ENCODE measurements around the gene PPP3R1.

Gene PPP3R1

DNA sequence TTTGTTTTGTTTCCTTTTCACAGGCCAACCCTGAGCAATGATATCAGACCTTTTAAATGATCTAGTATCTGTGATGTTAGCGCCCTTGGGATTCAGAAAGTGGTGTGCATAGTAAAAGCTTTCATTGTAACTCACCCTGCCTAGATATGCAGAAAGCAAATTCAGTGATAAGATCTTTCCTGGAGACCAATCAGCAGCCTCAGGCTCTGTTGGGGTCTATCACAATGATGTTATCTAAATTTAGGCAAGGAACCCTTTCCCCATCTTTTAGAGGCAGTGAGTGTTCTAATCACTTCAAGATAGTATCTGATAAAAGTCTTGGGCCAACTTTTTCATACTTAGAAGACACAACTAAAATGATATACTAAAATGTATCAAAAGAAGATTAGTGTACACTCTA is 118.2 kb downstream of the PPP3R1 start:
- Mint-ChIP-seq H3K27ac (no peak overlapping the region), H3K9me3 (no peaks in the 10 kb centered on the region), H3K36me3 (ENCODE audit: low read depth) (peaks cover 49% of the 10 kb centered on the region), H3K27me3 (ENCODE audit: low read depth) (no peaks in the 10 kb centered on the region), H3K4me3 (no peak overlapping the region), H3K4me1 (no peaks in the 10 kb centered on the region)
- TF ChIP-seq, protein P1, sequence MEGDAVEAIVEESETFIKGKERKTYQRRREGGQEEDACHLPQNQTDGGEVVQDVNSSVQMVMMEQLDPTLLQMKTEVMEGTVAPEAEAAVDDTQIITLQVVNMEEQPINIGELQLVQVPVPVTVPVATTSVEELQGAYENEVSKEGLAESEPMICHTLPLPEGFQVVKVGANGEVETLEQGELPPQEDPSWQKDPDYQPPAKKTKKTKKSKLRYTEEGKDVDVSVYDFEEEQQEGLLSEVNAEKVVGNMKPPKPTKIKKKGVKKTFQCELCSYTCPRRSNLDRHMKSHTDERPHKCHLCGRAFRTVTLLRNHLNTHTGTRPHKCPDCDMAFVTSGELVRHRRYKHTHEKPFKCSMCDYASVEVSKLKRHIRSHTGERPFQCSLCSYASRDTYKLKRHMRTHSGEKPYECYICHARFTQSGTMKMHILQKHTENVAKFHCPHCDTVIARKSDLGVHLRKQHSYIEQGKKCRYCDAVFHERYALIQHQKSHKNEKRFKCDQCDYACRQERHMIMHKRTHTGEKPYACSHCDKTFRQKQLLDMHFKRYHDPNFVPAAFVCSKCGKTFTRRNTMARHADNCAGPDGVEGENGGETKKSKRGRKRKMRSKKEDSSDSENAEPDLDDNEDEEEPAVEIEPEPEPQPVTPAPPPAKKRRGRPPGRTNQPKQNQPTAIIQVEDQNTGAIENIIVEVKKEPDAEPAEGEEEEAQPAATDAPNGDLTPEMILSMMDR (IDR thresholded peaks at IDR 0.05; ENCODE audit: unreplicated experiment in 3 of 3), result no peak
